GM19351 (cell line): ENCODE results near the gene COMMD1.
"Not testable (repeated sequence)": the region's sequence is repeated elsewhere in the genome, so short reads cannot be mapped to it uniquely, and the experiment has no call there.

Experiments used
- ATAC-seq: cut with Tn5 transposase; IDR thresholded peaks from one replicate; pipeline ENCODE4 v1.9.1; 2021; ENCODE audit warnings: mild to moderate bottlenecking, moderate library complexity; ENCODE audit not compliant: unreplicated experiment

The COMMD1 gene

GRCh38 chr2:62065243-62065642 is 159.8 kb downstream of the COMMD1 start:
- no peak for ATAC-seq

DNA sequence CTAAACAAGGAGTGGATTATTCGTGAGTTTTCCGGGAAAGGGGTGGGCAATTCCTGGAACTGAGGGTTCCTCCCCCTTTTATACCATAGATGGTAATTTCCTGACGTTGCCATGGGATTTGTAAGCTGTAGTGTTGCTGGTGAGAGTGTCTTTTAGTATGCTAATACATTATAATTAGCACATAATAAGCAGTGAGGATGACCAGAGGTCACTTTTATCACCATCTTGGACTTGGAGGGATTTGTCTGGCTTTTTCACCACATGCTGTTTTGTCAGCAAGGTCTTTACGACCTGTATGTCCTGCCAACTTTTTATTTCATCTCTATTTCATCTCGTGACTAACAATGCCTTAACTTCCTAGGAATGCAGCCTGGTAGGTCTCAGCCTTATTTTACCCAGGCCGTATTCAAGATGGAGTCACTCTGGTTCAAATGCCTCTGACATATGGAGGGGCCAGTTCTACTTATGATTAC is 165.7 kb downstream of the COMMD1 start:
- no peak for ATAC-seq

DNA sequence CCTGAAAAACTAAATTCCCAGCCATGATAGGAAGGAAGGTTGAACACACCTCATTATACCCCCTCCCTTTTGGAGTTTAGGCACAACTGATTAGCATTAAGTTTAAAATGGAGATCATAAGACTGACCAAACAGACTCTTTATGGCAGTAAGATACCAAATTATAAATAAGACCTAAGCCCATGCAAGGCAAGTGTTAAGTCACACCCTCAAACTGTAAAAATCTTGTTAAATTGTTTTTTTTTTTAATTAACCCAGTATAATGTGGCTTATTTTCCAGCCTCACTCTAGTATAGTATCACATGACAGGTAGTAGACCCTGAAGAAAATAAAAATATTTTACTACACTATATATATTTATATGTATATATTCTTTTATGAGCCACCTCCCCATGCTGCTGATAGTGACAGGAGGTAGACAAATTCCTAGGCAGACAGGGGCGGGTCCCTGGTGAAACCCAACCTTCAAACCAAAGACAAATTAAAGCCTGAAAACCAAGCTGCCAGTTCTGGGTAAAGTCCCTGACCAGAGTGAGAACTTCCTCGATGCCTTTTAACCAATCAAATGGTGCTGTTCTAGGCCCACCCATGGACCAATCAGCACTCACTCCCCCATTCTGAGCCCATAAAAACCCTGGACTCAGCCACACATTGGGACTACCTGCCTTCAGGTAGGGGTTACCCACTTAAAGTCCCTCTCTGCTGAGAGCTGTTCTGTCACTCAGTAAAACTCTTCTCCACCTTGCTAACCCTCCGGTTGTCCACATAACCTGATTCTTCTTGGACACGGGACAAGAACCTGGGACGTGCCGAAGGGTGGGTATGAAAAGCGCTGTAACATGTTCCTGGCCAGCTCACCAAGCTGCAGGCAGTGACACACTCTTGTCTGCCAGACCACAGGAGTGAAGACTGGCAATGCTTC is 166.5 kb downstream of the COMMD1 start:
- ATAC-seq, result no peak

DNA sequence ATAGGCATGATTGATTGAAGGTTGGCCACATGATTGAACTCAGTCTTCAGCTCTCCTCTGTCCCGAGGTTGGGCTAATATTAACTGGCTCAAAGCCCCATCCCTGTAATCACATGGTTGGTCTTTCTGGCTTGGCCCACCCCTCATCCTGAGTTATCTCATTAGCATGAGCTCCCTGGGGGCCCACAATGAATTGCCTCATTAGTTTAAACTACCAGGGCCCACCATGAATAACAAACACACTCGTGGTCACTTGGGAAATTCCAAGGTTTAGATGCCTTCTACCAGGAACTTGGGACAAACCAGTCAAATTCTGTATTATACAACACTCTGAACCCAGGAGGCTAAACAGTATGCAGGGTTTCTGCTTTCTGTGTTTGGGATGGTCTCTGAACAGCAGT is 168.8 kb downstream of the COMMD1 start:
- no peak for ATAC-seq

DNA sequence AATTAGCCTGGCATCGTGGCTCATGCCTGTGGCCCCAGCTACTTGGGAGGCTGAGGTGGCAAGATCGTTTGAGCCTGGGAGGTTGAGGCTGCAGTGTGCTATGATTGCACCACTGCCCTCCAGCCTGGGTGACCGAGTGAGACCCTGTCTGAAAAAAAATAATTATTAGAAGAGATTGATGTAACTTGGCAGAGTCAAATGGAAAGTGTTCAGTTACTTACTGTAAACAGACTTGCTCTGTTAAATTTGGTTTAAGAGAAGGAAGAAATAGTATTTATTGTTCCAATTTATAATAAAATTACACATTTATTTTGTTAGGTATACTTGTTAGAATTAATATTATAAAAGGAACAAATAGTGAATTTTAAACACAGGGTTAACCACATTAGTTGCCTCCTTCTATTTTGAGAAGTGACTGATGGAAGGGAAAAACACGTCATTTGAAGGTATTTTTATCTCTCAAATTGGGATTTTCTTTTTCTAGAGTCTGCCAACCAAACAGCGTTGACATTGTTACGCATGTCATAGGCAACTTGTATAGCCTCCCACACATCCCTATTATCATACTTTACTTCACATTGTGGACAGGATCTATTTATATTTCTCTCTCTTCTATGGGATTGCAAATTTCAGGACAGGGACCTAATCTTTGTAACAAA is 171.6 kb downstream of the COMMD1 start:
- no peak for ATAC-seq

DNA sequence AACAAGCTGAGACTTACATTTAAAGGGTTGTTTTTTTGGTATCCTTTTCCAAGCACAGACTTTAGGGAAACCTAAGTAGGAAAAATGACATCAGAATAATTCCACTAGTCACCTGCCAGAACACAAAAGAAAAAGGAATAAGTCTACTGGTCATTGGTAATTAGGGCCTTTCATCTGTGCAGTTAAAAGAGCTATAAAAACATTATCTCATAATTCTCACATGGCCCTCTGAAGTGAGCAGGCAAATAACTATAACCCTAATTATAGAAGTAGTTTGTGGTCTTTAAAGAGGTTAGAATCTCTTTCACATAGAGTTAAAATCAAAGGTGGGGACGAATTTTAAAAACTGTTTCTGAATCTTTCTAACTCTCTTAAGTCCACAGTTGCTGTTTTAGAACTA is 179.3 kb downstream of the COMMD1 start:
- ATAC-seq, result no peak

DNA sequence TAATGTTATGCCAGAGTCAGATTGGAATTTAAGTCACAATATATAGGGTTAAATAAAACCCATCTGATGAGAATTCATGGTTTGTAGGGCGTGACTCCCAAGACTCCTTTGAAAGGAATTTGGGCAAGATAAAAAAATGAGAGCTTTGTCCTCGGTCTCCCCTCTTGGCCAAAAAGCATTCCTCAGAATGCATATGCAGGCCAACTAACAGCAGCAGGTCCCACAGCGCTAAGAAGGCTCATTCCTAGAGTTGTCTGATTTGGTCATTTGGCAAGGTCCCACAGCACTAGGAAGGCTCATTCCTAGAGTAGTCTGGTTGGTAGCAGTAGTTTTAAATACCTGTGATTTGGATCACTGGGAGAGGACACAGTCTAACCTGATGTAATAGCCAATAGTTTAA is 184.2 kb downstream of the COMMD1 start:
- no peak for ATAC-seq

- ATAC-seq, result no peak
Observed at GRCh38 chr2:62091471-62091870, 186.0 kb downstream of the COMMD1 start.

DNA sequence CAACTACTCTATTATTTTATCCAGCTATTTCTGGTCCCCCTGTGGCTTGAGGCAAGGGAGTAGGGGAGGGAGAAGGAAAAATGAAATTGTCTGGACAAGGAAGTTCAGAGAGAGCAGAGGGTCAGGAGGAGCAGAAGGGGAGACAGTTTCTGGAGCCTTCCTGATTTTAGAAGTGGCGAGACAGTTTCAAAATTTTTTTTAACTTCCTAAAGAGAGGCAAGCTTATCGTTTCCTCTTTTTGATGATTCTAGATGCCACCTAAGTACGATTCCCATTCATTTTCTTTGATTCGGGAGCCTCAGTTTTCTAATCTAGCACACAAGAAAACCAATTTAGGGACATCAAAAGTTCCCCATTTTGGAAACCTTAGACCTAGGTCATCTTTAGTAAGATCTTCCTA is 193.6 kb downstream of the COMMD1 start:
- ATAC-seq, result no peak

- peak; percentile 86 for ATAC-seq
Observed at GRCh38 chr2:62099523-62100175, 194.2 kb downstream of the COMMD1 start.

DNA sequence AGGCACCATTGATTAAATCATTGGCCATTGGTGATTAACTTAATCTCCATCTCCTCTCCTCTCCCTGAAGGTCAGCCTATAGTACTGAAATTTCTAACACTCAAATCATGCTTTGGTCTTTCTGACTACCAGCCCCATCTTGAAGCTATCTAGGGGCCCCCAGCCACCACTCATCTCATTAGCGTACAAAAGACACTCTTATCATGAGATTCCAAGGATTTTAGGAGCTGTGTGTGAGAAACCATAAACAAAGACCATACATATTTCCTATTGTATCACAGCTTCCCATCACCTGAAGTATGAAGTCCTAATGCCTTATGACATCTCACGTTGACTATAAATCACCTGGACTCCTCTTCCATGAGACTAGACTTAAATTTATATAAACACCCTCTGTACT is 196.4 kb downstream of the COMMD1 start:
- no peak for ATAC-seq

GRCh38 chr2:62102402-62102920 is 197.0 kb downstream of the COMMD1 start:
- ATAC-seq, result no peak

GRCh38 chr2:62109554-62109953 is 204.1 kb downstream of the COMMD1 start:
- ATAC-seq, result no peak

DNA sequence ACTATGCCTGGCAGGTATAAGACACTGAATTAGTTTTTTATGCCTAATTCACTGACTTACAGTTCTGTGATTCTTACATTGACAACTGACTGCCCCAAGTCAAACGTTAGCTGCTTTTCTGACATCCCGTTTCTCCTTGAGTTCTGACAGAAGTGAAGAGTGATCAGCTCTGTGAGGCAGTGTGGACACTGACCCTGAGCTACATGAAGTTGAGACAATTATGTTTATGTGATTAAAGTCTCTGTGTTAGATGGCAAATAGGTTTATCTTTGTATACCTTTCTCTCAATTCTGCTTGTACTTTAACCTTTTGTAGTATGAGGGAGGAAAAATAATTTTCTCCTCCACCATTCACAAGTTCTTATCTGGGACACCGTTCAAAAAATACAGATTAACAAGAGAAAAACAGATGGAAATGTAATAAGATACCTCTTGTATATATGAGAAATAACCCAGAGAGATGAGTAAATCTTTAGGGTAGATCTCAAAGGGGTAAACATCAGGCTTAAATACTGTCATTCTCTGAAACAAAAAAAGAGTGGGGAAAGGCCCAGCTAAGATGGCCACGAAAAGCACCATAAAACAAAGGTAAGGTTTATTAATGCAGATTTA is 205.0 kb downstream of the COMMD1 start:
- no peak for ATAC-seq

- no peak for ATAC-seq
Observed at GRCh38 chr2:62112179-62112578, 206.7 kb downstream of the COMMD1 start.

DNA sequence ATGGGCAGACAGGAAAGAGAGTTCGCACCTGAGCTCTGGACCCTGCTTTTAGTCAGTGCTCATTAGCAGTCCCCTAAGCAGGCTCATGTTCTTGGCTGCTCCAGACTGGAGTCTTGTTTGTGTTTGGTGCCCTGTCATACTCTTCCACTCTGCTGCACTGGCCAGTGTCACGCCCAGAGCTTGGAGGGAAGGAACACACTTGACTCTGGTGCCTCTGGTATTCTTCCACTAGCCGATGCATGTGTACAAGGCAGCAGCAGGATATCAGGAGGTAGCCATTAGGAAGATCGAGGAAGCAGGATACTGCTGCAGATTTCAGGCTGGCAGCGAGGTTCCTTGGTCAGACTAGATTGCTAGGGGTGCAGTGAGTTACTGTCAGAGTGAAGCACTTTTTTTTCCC is 209.1 kb downstream of the COMMD1 start:
- no peak for ATAC-seq

DNA sequence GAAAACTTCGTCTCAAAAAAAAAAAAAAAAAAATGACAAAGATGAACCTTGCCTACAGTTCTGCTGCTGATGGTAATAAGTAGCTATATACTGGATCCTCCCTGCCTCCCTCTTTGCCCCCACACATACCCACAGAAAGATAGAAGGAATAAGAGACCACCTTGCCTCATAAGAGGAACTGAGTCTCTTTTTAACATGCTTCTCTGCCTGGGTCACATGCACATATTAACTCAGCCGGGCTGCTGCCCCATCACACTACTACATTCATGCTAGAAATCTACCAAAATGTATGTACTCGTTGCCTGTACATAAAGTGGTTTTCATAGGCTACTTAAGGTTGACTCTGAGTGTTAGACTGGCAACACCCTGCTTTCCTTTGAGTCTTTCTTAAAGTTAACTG is 211.5 kb downstream of the COMMD1 start:
- no peak for ATAC-seq

GRCh38 chr2:62118160-62118559 is 212.7 kb downstream of the COMMD1 start:
- ATAC-seq, result no peak

GRCh38 chr2:62119311-62119974 is 214.0 kb downstream of the COMMD1 start:
- no peak for ATAC-seq

DNA sequence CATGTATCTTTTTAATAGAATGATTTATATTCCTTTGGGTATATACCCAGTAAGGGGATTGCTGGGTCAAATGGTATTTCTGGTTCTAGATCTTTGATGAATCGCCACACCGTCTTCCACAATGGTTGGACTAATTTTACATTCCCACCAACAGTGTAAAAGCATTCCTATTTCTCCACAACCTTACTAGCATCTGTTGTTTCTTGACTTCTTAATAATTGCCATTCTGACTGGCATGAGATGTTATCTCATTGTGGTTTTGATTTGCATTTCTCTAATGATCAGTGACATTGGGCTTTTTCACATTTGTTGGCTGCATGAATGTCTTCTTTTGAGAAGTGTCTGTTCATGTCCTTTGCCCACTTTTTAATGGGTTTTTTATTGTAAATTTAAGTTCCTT is 220.8 kb downstream of the COMMD1 start:
- ATAC-seq, result not testable (repeated sequence)
